Gastrocnemius medialis (tissue), 4 donors: ENCODE results near the gene KCP. TPM values are rescaled to one million over a fixed set of nuclear protein-coding genes. Genes with fewer than 3 reads are reported as not detected.

Experiments used
- ATAC-seq, 2 donors: fragments of 150-250 bp; one replicate each; pipeline ENCODE4 v1.9.1; 2016
- DNase-seq, 2 donors: peaks; one replicate each; pipeline ENCODE4 v3.0.0-alpha.2; 2019
- H3K27ac ChIP-seq, 4 donors: fragments of 200-600 bp; sonication (generic); 1 replicate in 1 of 4; 2 replicates in 3 of 4; pipeline ENCODE4 v1.5.1; 2016 to 2018; ENCODE audit warnings: mild to moderate bottlenecking in 2 of 4, moderate library complexity in 1 of 4
- H3K27me3 ChIP-seq, 3 donors: fragments of 200-600 bp; sonication (generic) in 2 of 3; 1 replicate in 1 of 3; 2 replicates in 2 of 3; pipeline versions ENCODE4 v1.5.1 to v1.6.0; 2016 to 2019; ENCODE audit warnings: mild to moderate bottlenecking in 1 of 3, moderate library complexity in 1 of 3
- H3K36me3 ChIP-seq, 2 donors: fragments of 200-600 bp; sonication (generic) in 1 of 2; one replicate each; pipeline ENCODE4 v1.5.1; 2017 to 2018
- H3K4me1 ChIP-seq, 2 donors: fragments of 200-600 bp; sonication (generic) in 1 of 2; one replicate each; pipeline ENCODE4 v1.5.1; 2016 to 2017; ENCODE audit warnings: mild to moderate bottlenecking in 2 of 2
- H3K4me3 ChIP-seq, 4 donors: fragments of 200-600 bp; sonication (generic) in 3 of 4; 1 replicate in 1 of 4; 2 replicates in 3 of 4; pipeline ENCODE4 v1.5.1; 2016 to 2019; ENCODE audit warnings: mild to moderate bottlenecking in 2 of 4
- H3K9me3 ChIP-seq, 3 donors: fragments of 200-600 bp; sonication (generic) in 2 of 3; 1 replicate in 1 of 3; 2 replicates in 2 of 3; pipeline ENCODE4 v1.5.1; 2016 to 2019
- CTCF ChIP-seq, 5 experiments: fragments of 450-650 bp in 3 of 5; fragments of 200-600 bp in 2 of 5; sonication (generic) in 2 of 5; IDR thresholded peaks in 4 of 5; conservative IDR thresholded peaks in 1 of 5; 1 replicate in 4 of 5; 2 replicates in 1 of 5; pipeline ENCODE4 v1.5.1; 2016 to 2019; ENCODE audit warnings: antibody characterized with exemption in 5 of 5, mild to moderate bottlenecking in 3 of 5, moderate library complexity in 3 of 5
- POLR2A ChIP-seq, 2 donors: fragments of 450-650 bp; IDR thresholded peaks; one replicate each; pipeline ENCODE4 v1.6.1; 2017; ENCODE audit warnings: antibody characterized with exemption in 2 of 2, mild to moderate bottlenecking in 2 of 2, moderate library complexity in 2 of 2
- in situ Hi-C, 4 donors: fragments of 200-750 bp; cut with MboI; loops; one replicate each; pipeline versions ENCODE4 v1.15.0 to v1.8.0; 2017; ENCODE audit warnings: low sequenced_read_pairs in 4 of 4
- intact Hi-C: fragments of 100-400 bp; cut with DNase I; formaldehyde crosslinking; loops from one replicate; pipeline ENCODE4 v1.15.1; 2023; ENCODE audit warnings: low total_unique reads
- total RNA-seq, 4 donors: library from RNA; depleted of rRNA; stranded (reverse); fragments of >200 nt; gene quantifications; one replicate each; pipeline versions ENCODE4 v1.1.0 to v1.2.3, GENCODE V29; 2016

Gene KCP
- total RNA-seq, 4 donors from 2014 or later, result 0.10 TPM; not detected in 3

- DNase-seq (peak in 1 of 2 donors; percentile 30), ATAC-seq (no peak)
- in situ Hi-C loops, result loop anchor here (10.0 to 25.0 kb wide), 5 partner anchors 82 to 415 kb away; partner anchors contain the start of genes CCDC136 (in 2 of the 4), HILPDA (in 2 of the 4) and OPN1SW (in 1 of the 4)
- H3K9me3 ChIP-seq, result no peaks in the 10 kb centered on the region
- intact Hi-C loops, result no loop called here
- no peaks in the 10 kb centered on the region for H3K27me3 ChIP-seq
- peaks cover 0 to 12% of the 10 kb centered on the region in 2 donors for H3K4me1 ChIP-seq
- no peak for TF ChIP-seq POLR2A (IDR thresholded peaks at IDR 0.05)
- no peak for TF ChIP-seq CTCF (IDR thresholded peaks at IDR 0.05 in 4 of 5, conservative IDR thresholded peaks at IDR 0.05 in 1 of 5)
- no peaks in the 10 kb centered on the region for H3K36me3 ChIP-seq
- no peak overlapping the region for H3K4me3 ChIP-seq
- H3K27ac ChIP-seq, result no peak overlapping the region
These were observed 33.3 kb downstream of the KCP start for GRCh38 chr7:128876978-128877755.

- intact Hi-C loops (no loop called here), in situ Hi-C loops (loop anchor here (10.0 to 25.0 kb wide), 5 partner anchors 82 to 414 kb away; partner anchors contain the start of genes CCDC136 (in 2 of the 4), HILPDA (in 2 of the 4) and OPN1SW (in 1 of the 4))
- no peak for ATAC-seq
- Histone ChIP-seq H3K9me3 (no peaks in the 10 kb centered on the region), H3K4me1 (peaks cover 0 to 12% of the 10 kb centered on the region in 2 donors), H3K36me3 (no peaks in the 10 kb centered on the region), H3K4me3 (no peak overlapping the region), H3K27me3 (no peaks in the 10 kb centered on the region), H3K27ac (no peak overlapping the region)
- DNase-seq, result peak in 1 of 2 donors; percentile 24
- TF ChIP-seq CTCF (IDR thresholded peaks at IDR 0.05 in 4 of 5, conservative IDR thresholded peaks at IDR 0.05 in 1 of 5), result no peak
- TF ChIP-seq POLR2A (IDR thresholded peaks at IDR 0.05), result no peak
These were observed 33.9 kb downstream of the KCP start for GRCh38 chr7:128876586-128876977.

DNA sequence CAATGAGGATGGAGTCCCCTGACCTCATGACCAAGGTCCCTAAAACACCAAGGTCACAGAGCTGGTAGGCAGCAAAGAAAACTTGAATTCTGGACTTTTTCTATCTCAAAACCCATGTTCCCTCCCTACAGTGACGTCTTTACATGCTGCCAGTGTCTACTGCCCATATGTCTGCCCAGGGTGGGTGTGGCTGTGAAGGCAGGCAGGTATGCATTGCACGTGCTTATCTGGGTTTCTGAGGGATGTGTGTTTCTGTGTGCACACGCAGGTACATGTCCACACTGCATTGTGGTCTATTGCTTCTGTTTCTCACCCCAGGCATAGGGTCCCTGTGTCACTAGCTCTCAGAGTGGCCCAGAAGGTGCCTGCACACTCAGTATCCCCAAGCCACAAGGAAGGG, 34.4 kb downstream of the KCP start:
- no peak for TF ChIP-seq CTCF (IDR thresholded peaks at IDR 0.05 in 4 of 5, conservative IDR thresholded peaks at IDR 0.05 in 1 of 5)
- DNase-seq (no peak), ATAC-seq (no peak)
- Histone ChIP-seq H3K4me1 (peaks cover 0 to 12% of the 10 kb centered on the region in 2 donors), H3K9me3 (no peaks in the 10 kb centered on the region), H3K36me3 (no peaks in the 10 kb centered on the region), H3K4me3 (no peak overlapping the region), H3K27me3 (no peaks in the 10 kb centered on the region), H3K27ac (no peak overlapping the region)
- in situ Hi-C loops, result loop anchor here (10.0 to 25.0 kb wide), 5 partner anchors 81 to 414 kb away; partner anchors contain the start of genes CCDC136 (in 2 of the 4), HILPDA (in 2 of the 4) and OPN1SW (in 1 of the 4)
- intact Hi-C loops, result no loop called here

DNA sequence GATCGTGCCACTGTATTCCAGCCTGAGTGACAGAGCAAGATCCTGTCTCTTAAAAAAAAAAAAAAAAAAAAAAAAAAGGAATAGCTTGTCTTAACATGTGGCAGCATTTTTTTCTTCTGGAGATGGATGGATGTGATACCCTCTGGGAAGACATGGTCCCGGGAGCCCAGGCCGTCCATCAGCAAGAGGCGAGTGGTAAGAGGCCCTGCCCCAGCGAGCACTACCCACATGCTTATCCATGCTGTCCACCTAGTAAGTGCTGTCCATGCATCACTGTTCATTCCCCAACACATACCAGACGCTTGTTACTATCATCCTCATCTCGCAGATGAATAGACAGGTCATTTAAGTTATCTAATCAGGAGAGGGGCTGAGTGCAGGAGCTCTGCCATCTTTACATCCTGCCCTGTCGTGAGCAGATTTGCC, 35.0 kb downstream of the KCP start:
- Histone ChIP-seq H3K9me3 (no peaks in the 10 kb centered on the region), H3K4me1 (peaks cover 0 to 12% of the 10 kb centered on the region in 2 donors), H3K27ac (no peak overlapping the region), H3K36me3 (no peaks in the 10 kb centered on the region), H3K27me3 (no peaks in the 10 kb centered on the region), H3K4me3 (no peak overlapping the region)
- DNase-seq (peak in 1 of 2 donors; percentile 17), ATAC-seq (no peak)
- intact Hi-C loops (no loop called here), in situ Hi-C loops (loop anchor here (10.0 to 25.0 kb wide), 5 partner anchors 81 to 413 kb away; partner anchors contain the start of genes CCDC136 (in 2 of the 4), HILPDA (in 2 of the 4) and OPN1SW (in 1 of the 4))
- no peak for TF ChIP-seq CTCF (IDR thresholded peaks at IDR 0.05 in 4 of 5, conservative IDR thresholded peaks at IDR 0.05 in 1 of 5)
- TF ChIP-seq POLR2A (IDR thresholded peaks at IDR 0.05), result no peak
